C1 segment of cervical spinal cord (tissue), 14 donors: ENCODE results near the gene TSHZ3.

Experiments used
- DNase-seq, 14 donors: peaks; one replicate each; lab custom pipeline; 2025; lab: John Stamatoyannopoulos, UW

Gene TSHZ3

GRCh38 chr19:31354316-31354715 lies 5.1 kb upstream of the TSHZ3 start:
- DNase-seq, result no peak

- DNase-seq, result no peak
Observed at GRCh38 chr19:31353833-31354232, 4.6 kb upstream of the TSHZ3 start.

- no peak for DNase-seq
Observed at GRCh38 chr19:31352782-31353651, 3.8 kb upstream of the TSHZ3 start.

- DNase-seq, result no peak
Observed at GRCh38 chr19:31352296-31352781, 3.1 kb upstream of the TSHZ3 start.

GRCh38 chr19:31351855-31352195 lies 2.6 kb upstream of the TSHZ3 start:
- no peak for DNase-seq

- DNase-seq, result peak in 2 of 14 donors; percentile 4 to 31
Observed at GRCh38 chr19:31351056-31351854, 2.0 kb upstream of the TSHZ3 start.

GRCh38 chr19:31350693-31351055 lies 1.4 kb upstream of the TSHZ3 start:
- DNase-seq, result peak in 7 of 14 donors; percentile 11 to 69 (median 24)

GRCh38 chr19:31350033-31350692 lies 927 bp upstream of the TSHZ3 start:
- peak in 2 of 14 donors; percentile 53 to 57 for DNase-seq

GRCh38 chr19:31348481-31349159 lies 616 bp downstream of the TSHZ3 start:
- DNase-seq, result peak in 1 of 14 donors; percentile 29

- no peak for DNase-seq
Observed at GRCh38 chr19:31347828-31348392, 1.3 kb downstream of the TSHZ3 start.

GRCh38 chr19:31347354-31347753 lies 1.9 kb downstream of the TSHZ3 start:
- no peak for DNase-seq

- DNase-seq, result no peak
Observed at GRCh38 chr19:31346184-31347059, 2.8 kb downstream of the TSHZ3 start.

- no peak for DNase-seq
Observed at GRCh38 chr19:31344403-31344802, 4.8 kb downstream of the TSHZ3 start.

GRCh38 chr19:31342926-31343325 lies 6.3 kb downstream of the TSHZ3 start:
- no peak for DNase-seq

GRCh38 chr19:31340042-31341025 lies 8.9 kb downstream of the TSHZ3 start:
- no peak for DNase-seq

- no peak for DNase-seq
Observed at GRCh38 chr19:31339411-31339810, 9.8 kb downstream of the TSHZ3 start.

GRCh38 chr19:31338069-31338776 lies 11.0 kb downstream of the TSHZ3 start:
- DNase-seq, result peak in 1 of 14 donors; percentile 25
